Fibroblast of lung (primary cell): ENCODE measurements around the gene EBF3.

Experiments used
- CTCF ChIP-seq, 2 donors: IDR thresholded peaks in 1 of 2; conservative IDR thresholded peaks in 1 of 2; 1 replicate in 1 of 2; 2 replicates in 1 of 2; pipeline ENCODE4 v1.5.1; 2011 to 2012; ENCODE audit warnings: low read length in 2 of 2, control low read depth in 1 of 2, inconsistent platforms in 1 of 2, low read depth in 1 of 2, mild to moderate bottlenecking in 1 of 2
- EZH2 ChIP-seq: IDR thresholded peaks from 2 replicates; pipeline ENCODE4 v1.5.1; 2012; ENCODE audit warnings: low read length, control low read depth, mild to moderate bottlenecking; ENCODE audit errors: missing control alignments

GRCh38 chr10:129941199-129942018 lies 22.7 kb downstream of the EBF3 start:
- TF ChIP-seq CTCF (conservative IDR thresholded peaks at IDR 0.05 in 1 of 2, IDR thresholded peaks at IDR 0.05 in 1 of 2; ENCODE audit: low read depth in 1 of 2, low read length in 2 of 2) (no peak), EZH2 (no peak)
